Measurements from ENCODE around the gene TNF. TPM values are rescaled to one million over a fixed set of nuclear protein-coding genes. Genes with fewer than 3 reads are reported as not detected.

Gene TNF
- total and polyA plus RNA-seq, 2 donors (not counting 3 experiments of a cell fraction or from before 2014, with no cell fraction given): not detected

DNA sequence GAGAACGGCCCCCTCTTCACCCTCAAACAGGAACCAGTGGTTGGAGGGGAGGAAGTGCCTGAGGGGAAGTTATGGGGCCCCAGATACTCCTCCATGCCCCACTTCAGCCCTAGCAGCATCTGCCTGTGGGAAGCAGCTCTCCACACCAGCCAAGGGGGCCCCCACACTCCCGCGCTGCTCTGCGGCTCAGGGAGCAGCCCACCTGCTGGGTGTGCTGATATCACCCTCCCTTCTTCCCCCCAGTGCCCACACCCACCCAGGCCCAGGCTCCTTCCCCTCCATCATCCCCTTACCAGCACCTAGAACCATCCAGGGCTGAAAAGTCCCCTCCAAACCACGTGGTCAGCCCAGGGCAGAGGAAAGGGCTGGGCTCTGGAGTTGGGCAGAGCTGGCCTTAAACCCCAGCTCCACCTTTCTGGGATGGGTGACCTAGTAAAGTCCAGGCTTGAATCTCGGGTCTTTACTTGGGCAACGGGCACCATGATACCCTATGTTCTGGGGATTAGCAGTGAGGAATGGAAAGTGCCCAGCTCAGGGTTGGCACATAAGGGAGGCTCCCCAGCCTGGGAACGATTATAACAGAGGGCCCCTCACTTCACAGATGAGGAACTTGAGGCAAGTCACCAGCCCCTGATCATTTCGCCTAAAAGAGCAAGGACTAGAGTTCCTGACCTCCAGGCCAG lies 11.4 kb downstream of the TNF start:
- Histone ChIP-seq H3K4me2 (ENCODE audit: insufficient read depth, low read length) (no peak overlapping the region), H3K9me1 (replicated peaks; ENCODE audit: control insufficient read depth, extremely low read depth, insufficient read depth, low read length) (no peaks in the 10 kb centered on the region), H3K4me1 (ENCODE audit: control insufficient read depth, extremely low read depth, insufficient read depth, low read length) (peaks cover 8% of the 10 kb centered on the region), H3K9ac (replicated peaks; ENCODE audit: extremely low read depth, insufficient read depth, low read length) (no peak overlapping the region), H2AFZ (ENCODE audit: low read depth, low read length) (no peak overlapping the region), H3K9me3 (replicated peaks; ENCODE audit: control insufficient read depth, insufficient read depth, low read length) (no peaks in the 10 kb centered on the region), H3K79me2 (ENCODE audit: control insufficient read depth, insufficient read depth, low read length) (peaks cover 4% of the 10 kb centered on the region), H4K20me1 (replicated peaks; ENCODE audit: control insufficient read depth, extremely low read depth, insufficient read depth, low read length) (no peaks in the 10 kb centered on the region), H3K27ac (ENCODE audit: insufficient read depth, low read depth, low read length) (no peak overlapping the region), H3K27me3 (ENCODE audit: control insufficient read depth in 2 of 2, insufficient read depth in 2 of 2, low read length in 2 of 2) (no peaks in the 10 kb centered on the region), H3K36me3 (ENCODE audit: control insufficient read depth in 2 of 2, extremely low read depth in 1 of 2, insufficient read depth in 2 of 2, low read length in 2 of 2) (no peaks in the 10 kb centered on the region), H3K4me3 (replicated peaks in 1 of 3; ENCODE audit: insufficient read depth in 1 of 3, low read depth in 1 of 3, low read length in 3 of 3) (no peak overlapping the region)
- ChIA-PET POLR2A (no interaction called here), CTCF (interaction anchor here (0.9 to 32.6 kb wide), 4 partner anchors 9 to 30 kb away, joined by 4 to 1517 read pairs (median 151); partner anchors contain the start of genes ATP6V1G2, DDX39B, NCR3 and NFKBIL1)
- intact Hi-C loops (cut with micrococcal nuclease): no loop called here
- no peak for TF ChIP-seq POLR2AphosphoS5 (IDR thresholded peaks at IDR 0.05; ENCODE audit: insufficient read depth, low read depth, low read length)
- TF ChIP-seq, protein P1, sequence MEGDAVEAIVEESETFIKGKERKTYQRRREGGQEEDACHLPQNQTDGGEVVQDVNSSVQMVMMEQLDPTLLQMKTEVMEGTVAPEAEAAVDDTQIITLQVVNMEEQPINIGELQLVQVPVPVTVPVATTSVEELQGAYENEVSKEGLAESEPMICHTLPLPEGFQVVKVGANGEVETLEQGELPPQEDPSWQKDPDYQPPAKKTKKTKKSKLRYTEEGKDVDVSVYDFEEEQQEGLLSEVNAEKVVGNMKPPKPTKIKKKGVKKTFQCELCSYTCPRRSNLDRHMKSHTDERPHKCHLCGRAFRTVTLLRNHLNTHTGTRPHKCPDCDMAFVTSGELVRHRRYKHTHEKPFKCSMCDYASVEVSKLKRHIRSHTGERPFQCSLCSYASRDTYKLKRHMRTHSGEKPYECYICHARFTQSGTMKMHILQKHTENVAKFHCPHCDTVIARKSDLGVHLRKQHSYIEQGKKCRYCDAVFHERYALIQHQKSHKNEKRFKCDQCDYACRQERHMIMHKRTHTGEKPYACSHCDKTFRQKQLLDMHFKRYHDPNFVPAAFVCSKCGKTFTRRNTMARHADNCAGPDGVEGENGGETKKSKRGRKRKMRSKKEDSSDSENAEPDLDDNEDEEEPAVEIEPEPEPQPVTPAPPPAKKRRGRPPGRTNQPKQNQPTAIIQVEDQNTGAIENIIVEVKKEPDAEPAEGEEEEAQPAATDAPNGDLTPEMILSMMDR (IDR thresholded peaks at IDR 0.05; ENCODE audit: extremely low read depth in 1 of 2, insufficient read depth in 1 of 2, low read depth in 1 of 2, low read length in 2 of 2): no peak
- TF ChIP-seq FOS (IDR thresholded peaks at IDR 0.05; ENCODE audit: borderline replicate concordance, insufficient read depth, low read length): no peak
- TF ChIP-seq, protein P2, sequence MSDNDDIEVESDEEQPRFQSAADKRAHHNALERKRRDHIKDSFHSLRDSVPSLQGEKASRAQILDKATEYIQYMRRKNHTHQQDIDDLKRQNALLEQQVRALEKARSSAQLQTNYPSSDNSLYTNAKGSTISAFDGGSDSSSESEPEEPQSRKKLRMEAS (IDR thresholded peaks at IDR 0.05; ENCODE audit: insufficient read depth, insufficient read length): no peak
- no peak for TF ChIP-seq EZH2 (IDR thresholded peaks at IDR 0.05; ENCODE audit: borderline replicate concordance, low read depth, low read length, severe bottlenecking)
- no peak for TF ChIP-seq MYC (IDR thresholded peaks at IDR 0.05; ENCODE audit: low read depth, low read length)
- no peak for TF ChIP-seq GATA2 (IDR thresholded peaks at IDR 0.05; ENCODE audit: insufficient read depth, insufficient read length, low read depth, low read length)
- TF ChIP-seq POLR2A (IDR thresholded peaks at IDR 0.05; ENCODE audit: low read depth, low read length): no peak
- no peak for TF ChIP-seq JUN (IDR thresholded peaks at IDR 0.05; ENCODE audit: borderline replicate concordance, insufficient read depth, insufficient read length, low read depth)
- dilution Hi-C loops (cut with MboI; ENCODE audit: extremely low pct_ligation_motif_present, low sequenced_read_pairs): no loop called here
- DNase-seq (ENCODE audit: low read depth, low spot score): no peak
- BruUV-seq (replicated peaks): no TSS peak
- FAIRE-seq: no peak

Data from endothelial cell of umbilical vein (primary cell).